ENCODE results near the gene CLSTN2. TPM values are rescaled to one million over a fixed set of nuclear protein-coding genes. Genes with fewer than 3 reads are reported as not detected.

Gene CLSTN2
- total RNA-seq, 4 donors from 2014 or later, result 2.7 to 5.0 (median 3.1) TPM

GRCh38 chr3:140055092-140055791 is 120.3 kb downstream of the CLSTN2 start:
- Histone ChIP-seq H3K27ac (no peak overlapping the region), H3K36me3 (no peaks in the 10 kb centered on the region), H3K4me3 (no peak overlapping the region), H3K4me1 (no peaks in the 10 kb centered on the region), H3K9me3 (no peaks in the 10 kb centered on the region), H3K27me3 (no peaks in the 10 kb centered on the region)
- TF ChIP-seq CTCF (IDR thresholded peaks at IDR 0.05) (no peak), POLR2A (IDR thresholded peaks at IDR 0.05) (no peak)
- no peak for DNase-seq

GRCh38 chr3:140056047-140056446 is 121.1 kb downstream of the CLSTN2 start:
- Histone ChIP-seq H3K4me1 (no peaks in the 10 kb centered on the region), H3K36me3 (no peaks in the 10 kb centered on the region), H3K27me3 (no peaks in the 10 kb centered on the region), H3K4me3 (no peak overlapping the region), H3K9me3 (no peaks in the 10 kb centered on the region), H3K27ac (no peak overlapping the region)
- no peak for TF ChIP-seq POLR2A (IDR thresholded peaks at IDR 0.05)
- TF ChIP-seq CTCF (IDR thresholded peaks at IDR 0.05), result no peak
- DNase-seq, result no peak

GRCh38 chr3:140061211-140061610 is 126.2 kb downstream of the CLSTN2 start:
- H3K27ac ChIP-seq, result no peak overlapping the region
- no peak overlapping the region for H3K4me3 ChIP-seq
- no peak for DNase-seq
- H3K9me3 ChIP-seq, result no peaks in the 10 kb centered on the region
- H3K36me3 ChIP-seq, result no peaks in the 10 kb centered on the region
- no peaks in the 10 kb centered on the region for H3K4me1 ChIP-seq
- TF ChIP-seq CTCF (IDR thresholded peaks at IDR 0.05), result no peak
- TF ChIP-seq POLR2A (IDR thresholded peaks at IDR 0.05), result no peak
- H3K27me3 ChIP-seq, result no peaks in the 10 kb centered on the region

GRCh38 chr3:140062461-140062860 is 127.5 kb downstream of the CLSTN2 start:
- no peaks in the 10 kb centered on the region for H3K9me3 ChIP-seq
- no peaks in the 10 kb centered on the region for H3K27me3 ChIP-seq
- no peak for TF ChIP-seq CTCF (IDR thresholded peaks at IDR 0.05)
- no peak for TF ChIP-seq POLR2A (IDR thresholded peaks at IDR 0.05)
- H3K36me3 ChIP-seq, result no peaks in the 10 kb centered on the region
- H3K4me3 ChIP-seq, result no peak overlapping the region
- no peak overlapping the region for H3K27ac ChIP-seq
- DNase-seq, result no peak
- H3K4me1 ChIP-seq, result no peaks in the 10 kb centered on the region

GRCh38 chr3:140067487-140067886 is 132.5 kb downstream of the CLSTN2 start:
- Histone ChIP-seq H3K4me1 (no peaks in the 10 kb centered on the region), H3K9me3 (no peaks in the 10 kb centered on the region), H3K4me3 (no peak overlapping the region), H3K27ac (no peak overlapping the region), H3K27me3 (no peaks in the 10 kb centered on the region), H3K36me3 (no peaks in the 10 kb centered on the region)
- TF ChIP-seq CTCF (IDR thresholded peaks at IDR 0.05) (no peak), POLR2A (IDR thresholded peaks at IDR 0.05) (no peak)
- DNase-seq, result no peak
